Mucosa of stomach (tissue), 1 donor: Measurements from ENCODE around the gene GOLGA8G.
"Not testable (repeated sequence)": the region's sequence is repeated elsewhere in the genome, so short reads cannot be mapped to it uniquely, and the experiment has no call there.

Experiments
- H3K27me3 ChIP-seq: one replicate; pipeline ENCODE4 v1.7.0; 2013; ENCODE audit warnings: mild to moderate bottlenecking, low read length; ENCODE audit not compliant: control insufficient read depth, insufficient read depth
- H3K36me3 ChIP-seq: one replicate; pipeline ENCODE4 v1.7.0; 2013; ENCODE audit warnings: low read length; ENCODE audit not compliant: control insufficient read depth, insufficient read depth
- H3K4me1 ChIP-seq: one replicate; pipeline ENCODE4 v1.7.0; 2013; ENCODE audit warnings: mild to moderate bottlenecking, low read length; ENCODE audit not compliant: control insufficient read depth, insufficient read depth
- H3K4me3 ChIP-seq: one replicate; pipeline ENCODE4 v1.7.0; 2013; ENCODE audit warnings: low read length
- H3K9ac ChIP-seq: one replicate; pipeline ENCODE4 v1.7.0; 2013; ENCODE audit warnings: mild to moderate bottlenecking, low read length, moderate library complexity
- H3K9me3 ChIP-seq: one replicate; pipeline ENCODE4 v1.7.0; 2013; ENCODE audit warnings: mild to moderate bottlenecking, low read length, moderate library complexity; ENCODE audit not compliant: control insufficient read depth
- donor health status: Pancreatic carcinoma.

The GOLGA8G gene

GRCh38 chr15:28532954-28533353 is at the start of gene GOLGA8G:
GOLGA8G (minus strand) TSS chr15:28532971; CDS start chr15:28532909, 62 bp downstream.
- not testable (repeated sequence) for H3K4me1 ChIP-seq, H3K4me3 ChIP-seq, H3K27me3 ChIP-seq, H3K9ac ChIP-seq, H3K36me3 ChIP-seq, H3K9me3 ChIP-seq

GRCh38 chr15:28573351-28573750 is 40.6 kb upstream of the GOLGA8G start:
- H3K9ac ChIP-seq, H3K4me1 ChIP-seq, H3K36me3 ChIP-seq, H3K9me3 ChIP-seq, H3K4me3 ChIP-seq, H3K27me3 ChIP-seq: not testable (repeated sequence)

GRCh38 chr15:28553268-28553667 is 20.5 kb upstream of the GOLGA8G start, which contains the start of gene GOLGA6L25:
GOLGA6L25 (plus strand) TSS chr15:28553568; CDS start chr15:28553629, 61 bp downstream.
- not testable (repeated sequence) for H3K36me3 ChIP-seq, H3K4me3 ChIP-seq, H3K9me3 ChIP-seq, H3K9ac ChIP-seq, H3K27me3 ChIP-seq, H3K4me1 ChIP-seq

GRCh38 chr15:28515208-28515607 is 17.6 kb downstream of the GOLGA8G start:
- not testable (repeated sequence) for H3K9ac ChIP-seq, H3K4me3 ChIP-seq, H3K36me3 ChIP-seq, H3K9me3 ChIP-seq, H3K27me3 ChIP-seq, H3K4me1 ChIP-seq

- H3K9ac ChIP-seq, H3K27me3 ChIP-seq, H3K9me3 ChIP-seq: not testable (repeated sequence)
Observed at GRCh38 chr15:28514128-28514527, 18.6 kb downstream of the GOLGA8G start.

GRCh38 chr15:28508217-28508889 is 24.4 kb downstream of the GOLGA8G start:
- H3K9ac ChIP-seq, H3K4me1 ChIP-seq, H3K4me3 ChIP-seq, H3K27me3 ChIP-seq, H3K36me3 ChIP-seq, H3K9me3 ChIP-seq: not testable (repeated sequence)

More at GRCh38 chr15:28514128-28514527, 18.6 kb downstream of the GOLGA8G start:
- H3K4me1 ChIP-seq, H3K4me3 ChIP-seq, H3K36me3 ChIP-seq: not testable (repeated sequence)

GRCh38 chr15:28481340-28481739 is 51.4 kb downstream of the GOLGA8G start:
- H3K4me1 ChIP-seq, H3K36me3 ChIP-seq, H3K4me3 ChIP-seq, H3K9ac ChIP-seq, H3K27me3 ChIP-seq, H3K9me3 ChIP-seq: not testable (repeated sequence)
